Tibial artery (tissue), 4 donors: ENCODE measurements around the gene SLC12A3.

Experiments
- DNase-seq, 2 donors: peaks; one replicate each; pipeline ENCODE4 v3.0.0-alpha.2; 2019
- H3K27ac ChIP-seq, 2 donors: fragments of 200-600 bp; sonication (generic) in 1 of 2; 1 replicate in 1 of 2; 2 replicates in 1 of 2; pipeline ENCODE4 v1.5.1; 2018 to 2019; ENCODE audit warnings: mild to moderate bottlenecking in 1 of 2
- H3K27me3 ChIP-seq, 2 donors: fragments of 200-600 bp; sonication (generic) in 1 of 2; one replicate each; pipeline versions ENCODE4 v1.5.1 to v1.6.0; 2016 to 2019
- H3K36me3 ChIP-seq, 3 donors: fragments of 200-600 bp; sonication (generic) in 2 of 3; one replicate each; pipeline ENCODE4 v1.5.1; 2016 to 2019; ENCODE audit warnings: mild to moderate bottlenecking in 2 of 3
- H3K4me1 ChIP-seq, 4 donors: fragments of 200-600 bp; sonication (generic) in 2 of 4; 1 replicate in 3 of 4; 2 replicates in 1 of 4; pipeline ENCODE4 v1.5.1; 2016 to 2019
- H3K4me3 ChIP-seq, 2 donors: fragments of 200-600 bp; sonication (generic) in 1 of 2; 1 replicate in 1 of 2; 2 replicates in 1 of 2; pipeline ENCODE4 v1.5.1; 2018 to 2019; ENCODE audit warnings: mild to moderate bottlenecking in 2 of 2
- H3K9me3 ChIP-seq, 3 donors: fragments of 200-600 bp; sonication (generic) in 1 of 3; one replicate each; pipeline ENCODE4 v1.5.1; 2016 to 2019
- intact Hi-C: fragments of 100-400 bp; cut with DNase I; formaldehyde crosslinking; loops from one replicate; pipeline ENCODE4 v1.15.0; 2023; ENCODE audit warnings: low total_unique reads
- TF ChIP-seq, protein P1 (sequence below), 2 experiments: fragments of 200-600 bp in 1 of 2; fragments of 450-650 bp in 1 of 2; IDR thresholded peaks; one replicate each; pipeline ENCODE4 v1.5.1; 2017 to 2019; ENCODE audit warnings: antibody characterized with exemption in 2 of 2, mild to moderate bottlenecking in 1 of 2, moderate library complexity in 1 of 2

Gene SLC12A3

DNA sequence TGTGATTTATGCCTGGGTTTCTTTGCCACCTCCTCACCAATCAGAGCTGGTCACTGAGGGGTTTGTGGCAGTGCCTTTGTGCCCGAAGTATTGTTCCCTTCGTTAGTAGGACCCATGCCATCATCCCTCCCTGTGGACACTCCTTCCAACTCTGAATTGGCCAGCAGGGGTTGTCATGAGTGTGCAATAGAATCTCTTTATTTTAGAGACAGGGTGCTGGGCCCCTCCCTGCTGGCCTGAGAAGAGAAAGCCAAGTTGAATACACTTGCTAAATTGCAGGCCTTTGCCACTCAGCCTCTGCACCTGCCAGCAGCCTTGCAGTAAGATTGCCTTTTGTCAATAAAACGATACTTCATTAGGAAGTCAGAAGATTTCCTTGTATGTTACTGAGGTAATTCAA lies 40.7 kb upstream of the SLC12A3 start:
- DNase-seq: no peak
- Histone ChIP-seq H3K4me1 (no peaks in the 10 kb centered on the region), H3K9me3 (no peaks in the 10 kb centered on the region), H3K27me3 (no peaks in the 10 kb centered on the region), H3K27ac (no peak overlapping the region), H3K36me3 (peaks cover 9 to 69% (median 50%) of the 10 kb centered on the region in 3 donors), H3K4me3 (no peak overlapping the region)
- TF ChIP-seq, protein P1, sequence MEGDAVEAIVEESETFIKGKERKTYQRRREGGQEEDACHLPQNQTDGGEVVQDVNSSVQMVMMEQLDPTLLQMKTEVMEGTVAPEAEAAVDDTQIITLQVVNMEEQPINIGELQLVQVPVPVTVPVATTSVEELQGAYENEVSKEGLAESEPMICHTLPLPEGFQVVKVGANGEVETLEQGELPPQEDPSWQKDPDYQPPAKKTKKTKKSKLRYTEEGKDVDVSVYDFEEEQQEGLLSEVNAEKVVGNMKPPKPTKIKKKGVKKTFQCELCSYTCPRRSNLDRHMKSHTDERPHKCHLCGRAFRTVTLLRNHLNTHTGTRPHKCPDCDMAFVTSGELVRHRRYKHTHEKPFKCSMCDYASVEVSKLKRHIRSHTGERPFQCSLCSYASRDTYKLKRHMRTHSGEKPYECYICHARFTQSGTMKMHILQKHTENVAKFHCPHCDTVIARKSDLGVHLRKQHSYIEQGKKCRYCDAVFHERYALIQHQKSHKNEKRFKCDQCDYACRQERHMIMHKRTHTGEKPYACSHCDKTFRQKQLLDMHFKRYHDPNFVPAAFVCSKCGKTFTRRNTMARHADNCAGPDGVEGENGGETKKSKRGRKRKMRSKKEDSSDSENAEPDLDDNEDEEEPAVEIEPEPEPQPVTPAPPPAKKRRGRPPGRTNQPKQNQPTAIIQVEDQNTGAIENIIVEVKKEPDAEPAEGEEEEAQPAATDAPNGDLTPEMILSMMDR (IDR thresholded peaks at IDR 0.05): no peak
- intact Hi-C loops: no loop called here

- Histone ChIP-seq H3K27me3 (no peaks in the 10 kb centered on the region), H3K27ac (no peak overlapping the region), H3K4me3 (no peak overlapping the region), H3K4me1 (no peaks in the 10 kb centered on the region), H3K36me3 (peaks cover 9 to 70% (median 45%) of the 10 kb centered on the region in 3 donors), H3K9me3 (no peaks in the 10 kb centered on the region)
- intact Hi-C loops: no loop called here
- TF ChIP-seq, protein P1 (IDR thresholded peaks at IDR 0.05): no peak
- no peak for DNase-seq
These were observed 40.2 kb upstream of the SLC12A3 start for GRCh38 chr16:56824804-56825203.

DNA sequence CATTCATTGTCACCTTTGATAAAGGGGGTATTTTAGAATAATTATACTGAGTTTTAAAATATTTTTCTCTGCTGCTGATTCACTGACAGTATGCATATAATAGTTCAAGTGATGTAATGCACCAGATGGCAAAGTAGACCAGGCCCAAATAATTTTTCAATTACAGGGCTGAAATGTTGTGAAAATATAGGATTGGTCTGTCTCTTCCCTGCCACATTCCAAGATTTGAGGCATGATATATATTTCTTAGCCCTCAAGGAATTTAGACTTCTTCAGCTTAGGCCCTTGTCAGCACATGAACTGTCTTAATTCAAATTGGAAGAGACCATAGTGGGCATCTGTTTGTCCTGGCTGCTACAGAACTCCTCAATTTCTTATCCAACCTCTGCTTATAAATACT lies 39.2 kb upstream of the SLC12A3 start:
- H3K27me3 ChIP-seq: no peaks in the 10 kb centered on the region
- H3K9me3 ChIP-seq: no peaks in the 10 kb centered on the region
- H3K4me3 ChIP-seq: no peak overlapping the region
- TF ChIP-seq, protein P1 (IDR thresholded peaks at IDR 0.05): no peak
- no peaks in the 10 kb centered on the region for H3K4me1 ChIP-seq
- DNase-seq: no peak
- intact Hi-C loops: no loop called here
- no peak overlapping the region for H3K27ac ChIP-seq
- peaks cover 9 to 70% (median 42%) of the 10 kb centered on the region in 3 donors for H3K36me3 ChIP-seq

DNA sequence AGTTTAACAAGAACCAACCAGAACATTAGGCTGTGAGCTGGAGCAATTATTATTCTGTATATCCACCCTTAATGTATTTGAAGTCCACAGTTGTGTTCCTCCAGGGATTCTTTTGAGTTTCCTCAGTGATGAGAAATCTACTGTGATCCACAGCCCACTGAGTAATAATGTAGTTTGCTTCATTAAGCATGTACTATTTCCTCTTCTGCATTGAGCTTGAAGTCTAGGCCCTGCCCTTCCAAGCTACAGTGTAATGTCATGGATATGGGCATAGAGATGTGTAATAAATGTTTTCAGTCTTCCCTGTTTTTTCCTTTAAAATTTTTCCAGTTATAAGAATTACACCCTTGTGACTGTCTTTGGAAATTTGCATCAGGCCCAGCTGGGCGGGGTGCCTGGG lies 36.4 kb upstream of the SLC12A3 start:
- Histone ChIP-seq H3K36me3 (peaks cover 33 to 69% (median 46%) of the 10 kb centered on the region in 3 donors), H3K27ac (no peak overlapping the region)
- TF ChIP-seq, protein P1 (IDR thresholded peaks at IDR 0.05): no peak

GRCh38 chr16:56830669-56831068 lies 34.3 kb upstream of the SLC12A3 start:
- Histone ChIP-seq H3K4me1 (no peaks in the 10 kb centered on the region), H3K4me3 (no peak overlapping the region), H3K27ac (no peak overlapping the region), H3K27me3 (no peaks in the 10 kb centered on the region), H3K9me3 (no peaks in the 10 kb centered on the region), H3K36me3 (peaks cover 32 to 77% (median 56%) of the 10 kb centered on the region in 3 donors)
- intact Hi-C loops: no loop called here
- DNase-seq: no peak
- TF ChIP-seq, protein P1 (IDR thresholded peaks at IDR 0.05): no peak

More for the DNA sequence above, 36.4 kb upstream of the SLC12A3 start:
- H3K4me1 ChIP-seq: no peaks in the 10 kb centered on the region
- H3K4me3 ChIP-seq: no peak overlapping the region
- intact Hi-C loops: no loop called here
- no peaks in the 10 kb centered on the region for H3K9me3 ChIP-seq
- no peak for DNase-seq
- no peaks in the 10 kb centered on the region for H3K27me3 ChIP-seq

DNA sequence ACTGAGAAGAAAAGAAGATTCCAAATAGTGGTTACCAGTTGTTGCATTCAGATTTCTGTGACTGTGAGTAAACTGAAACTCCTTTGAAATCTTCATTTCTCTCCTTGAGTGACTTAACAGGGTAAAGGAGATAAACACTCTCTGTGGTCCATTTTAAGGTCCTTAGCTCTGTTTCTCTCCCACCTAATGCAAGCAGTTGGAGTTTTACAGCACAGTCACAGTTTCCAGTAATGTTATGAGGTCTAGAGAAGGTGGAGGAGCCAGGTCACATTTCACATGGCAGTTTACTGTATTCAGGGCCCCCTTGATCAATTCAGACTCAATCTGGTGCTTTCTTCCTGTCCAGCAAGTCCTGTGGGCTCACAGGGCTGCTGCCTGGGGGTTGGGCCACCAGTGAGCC lies 32.2 kb upstream of the SLC12A3 start:
- no peak overlapping the region for H3K4me3 ChIP-seq
- DNase-seq: no peak
- no peaks in the 10 kb centered on the region for H3K4me1 ChIP-seq
- no peaks in the 10 kb centered on the region for H3K9me3 ChIP-seq
- intact Hi-C loops: no loop called here
- H3K36me3 ChIP-seq: peaks cover 36 to 82% (median 76%) of the 10 kb centered on the region in 3 donors
- no peak overlapping the region for H3K27ac ChIP-seq
- TF ChIP-seq, protein P1 (IDR thresholded peaks at IDR 0.05): no peak
- no peaks in the 10 kb centered on the region for H3K27me3 ChIP-seq
